GM19025 (cell line): ENCODE data around the gene NKAIN1.
"Not testable (repeated sequence)": the region's sequence is repeated elsewhere in the genome, so short reads cannot be mapped to it uniquely, and the experiment has no call there.

ENCODE experiments used
- ATAC-seq: cut with Tn5 transposase; IDR thresholded peaks from one replicate; pipeline ENCODE4 v1.9.1; 2021; ENCODE audit warnings: mild to moderate bottlenecking, low read depth, moderate library complexity; ENCODE audit not compliant: unreplicated experiment

NKAIN1 gene

GRCh38 chr1:31155216-31155806 lies 84.4 kb downstream of the NKAIN1 start:
- ATAC-seq = peak; percentile 82

GRCh38 chr1:31154632-31155215 lies 85.0 kb downstream of the NKAIN1 start:
- peak; percentile 10 for ATAC-seq

GRCh38 chr1:31154000-31154631 lies 85.6 kb downstream of the NKAIN1 start:
- ATAC-seq = no peak

- no peak for ATAC-seq
Measured at GRCh38 chr1:31153423-31153822, 86.3 kb downstream of the NKAIN1 start.

- ATAC-seq = no peak
Measured at GRCh38 chr1:31152181-31152795, 87.4 kb downstream of the NKAIN1 start.

- ATAC-seq = no peak
Measured at GRCh38 chr1:31151402-31151801, 88.3 kb downstream of the NKAIN1 start.

GRCh38 chr1:31148409-31148808 lies 91.3 kb downstream of the NKAIN1 start:
- ATAC-seq = no peak

GRCh38 chr1:31145648-31146047 lies 94.0 kb downstream of the NKAIN1 start:
- no peak for ATAC-seq

GRCh38 chr1:31144442-31144841 lies 95.2 kb downstream of the NKAIN1 start:
- ATAC-seq = no peak

GRCh38 chr1:31143455-31143854 lies 96.2 kb downstream of the NKAIN1 start:
- no peak for ATAC-seq

GRCh38 chr1:31142406-31142805 lies 97.3 kb downstream of the NKAIN1 start:
- ATAC-seq = no peak

GRCh38 chr1:31140299-31140698 lies 99.4 kb downstream of the NKAIN1 start:
- ATAC-seq = no peak

- not testable (repeated sequence) for ATAC-seq
Measured at GRCh38 chr1:31138797-31139521, 100.7 kb downstream of the NKAIN1 start.

- ATAC-seq = not testable (repeated sequence)
Measured at GRCh38 chr1:31137873-31138272, 101.8 kb downstream of the NKAIN1 start.

- ATAC-seq = no peak
Measured at GRCh38 chr1:31135973-31136600, 103.6 kb downstream of the NKAIN1 start.

- ATAC-seq = no peak
Measured at GRCh38 chr1:31133368-31133767, 106.3 kb downstream of the NKAIN1 start.
